HL-60/S4 treated with phorbol 12-myristate 13-acetate at 8.2 ng/mL for 4 days and 3 days (cell line): ENCODE data around the gene CORO2A.
"Not testable (repeated sequence)": the region's sequence is repeated elsewhere in the genome, so short reads cannot be mapped to it uniquely, and the experiment has no call there.

Source experiments
- in situ Hi-C: fragments of 300-500 bp; cut with MboI; formaldehyde crosslinking; loops from 2 replicates; pipeline ENCODE4 v1.15.0; 2022; ENCODE audit warnings: low sequenced_read_pairs

Gene CORO2A

DNA sequence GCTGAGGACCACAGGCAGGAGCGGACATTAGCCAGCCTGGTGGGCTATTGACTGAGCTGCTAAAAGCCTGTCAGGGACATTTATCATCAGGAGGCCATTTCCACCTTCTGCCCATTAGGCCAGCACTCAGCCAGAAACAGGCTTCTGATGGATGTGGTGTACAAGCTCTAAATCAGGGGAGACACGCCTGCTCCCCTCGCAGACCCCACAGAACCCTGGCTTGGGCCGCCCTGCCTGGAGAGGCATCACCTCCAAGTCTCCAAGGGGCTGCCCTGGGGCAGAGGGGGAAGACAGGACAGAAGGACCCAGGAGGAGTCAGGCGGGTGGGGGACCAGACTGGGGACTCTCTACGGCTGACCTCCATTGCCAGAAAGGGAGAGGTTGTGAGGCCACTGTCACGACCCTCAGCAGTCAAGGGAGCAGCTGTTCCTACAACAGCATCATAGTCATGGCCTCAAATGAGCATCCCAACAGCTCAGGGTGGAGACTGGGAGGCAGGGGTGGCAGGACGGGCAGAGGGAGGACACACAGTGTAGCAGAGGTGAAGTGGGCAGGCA is 49.4 kb downstream of the CORO2A start:
- in situ Hi-C loops: no loop called here

DNA sequence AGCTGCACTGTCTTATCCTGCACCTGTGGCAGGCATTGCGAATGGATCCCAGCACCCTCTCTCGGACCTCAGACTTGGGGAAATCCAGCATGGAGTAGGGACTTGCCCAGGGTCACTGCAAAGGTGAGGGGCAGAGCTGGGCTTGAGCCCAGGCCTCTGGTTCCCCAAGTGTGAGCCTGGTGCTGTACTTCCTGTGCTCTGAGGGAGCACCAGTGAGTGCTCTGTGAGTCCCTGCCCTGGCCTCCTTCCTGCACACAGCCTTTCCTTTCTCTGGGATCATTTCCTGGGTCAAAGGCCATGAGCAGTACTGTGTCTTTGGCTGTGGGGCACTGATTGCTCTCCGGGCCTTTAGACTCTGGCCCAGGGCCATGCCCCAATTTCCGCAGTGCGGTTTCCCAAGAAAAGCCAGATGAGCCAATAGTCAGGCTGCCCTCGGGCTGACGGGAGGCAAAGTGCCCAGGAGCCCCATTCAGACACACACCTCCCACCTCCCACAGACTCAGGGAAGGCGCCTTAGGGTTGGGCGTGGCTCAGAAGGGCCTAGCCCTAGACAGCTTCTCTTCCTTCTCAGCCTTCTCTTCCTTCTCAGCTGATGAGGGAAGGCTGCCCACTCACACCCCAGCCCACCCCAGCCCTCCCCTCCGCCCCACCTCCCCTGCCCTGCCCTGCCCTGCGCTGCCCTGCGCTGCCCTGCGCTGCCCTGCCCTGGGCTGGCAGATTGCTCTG is 50.1 kb downstream of the CORO2A start:
- in situ Hi-C loops: no loop called here

DNA sequence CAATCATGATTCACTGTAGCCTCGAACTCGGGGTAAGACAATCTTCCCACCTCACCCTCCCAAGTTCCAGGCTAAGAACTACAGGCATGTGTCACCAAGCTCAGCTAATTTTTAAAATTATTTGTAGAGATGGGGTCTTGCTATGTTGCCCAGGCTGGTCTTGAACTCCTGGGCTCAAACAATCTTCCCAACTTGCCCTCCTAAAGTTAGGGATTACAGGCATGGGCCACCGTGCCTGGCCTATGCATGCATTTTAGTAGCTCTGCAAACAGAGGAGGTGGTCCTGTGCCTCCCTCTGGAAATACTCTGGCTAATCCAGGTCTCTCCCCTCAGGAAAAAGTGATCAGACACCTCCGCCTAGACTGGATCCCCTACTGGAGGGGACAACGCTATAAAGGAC is 51.9 kb downstream of the CORO2A start:
- in situ Hi-C loops: no loop called here

DNA sequence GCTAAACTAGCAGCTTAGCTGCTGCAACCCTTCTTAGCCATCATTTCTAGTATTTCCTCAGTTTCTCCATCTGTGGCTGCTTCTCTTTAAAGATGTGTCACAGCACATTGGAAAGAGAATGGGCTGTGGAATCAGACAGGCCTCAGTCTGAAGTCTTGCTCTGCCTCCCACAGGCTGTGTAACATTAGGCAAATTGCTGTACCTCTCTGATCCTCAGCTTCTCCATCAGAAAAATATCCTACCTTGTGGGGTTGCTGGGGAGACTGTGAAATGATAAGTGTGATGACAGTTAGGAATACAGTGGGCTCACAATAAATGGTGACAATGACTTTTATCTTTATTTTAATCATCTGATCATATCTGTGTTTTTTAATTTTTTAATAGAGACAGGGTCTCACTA is 55.9 kb downstream of the CORO2A start:
- in situ Hi-C loops: no loop called here

DNA sequence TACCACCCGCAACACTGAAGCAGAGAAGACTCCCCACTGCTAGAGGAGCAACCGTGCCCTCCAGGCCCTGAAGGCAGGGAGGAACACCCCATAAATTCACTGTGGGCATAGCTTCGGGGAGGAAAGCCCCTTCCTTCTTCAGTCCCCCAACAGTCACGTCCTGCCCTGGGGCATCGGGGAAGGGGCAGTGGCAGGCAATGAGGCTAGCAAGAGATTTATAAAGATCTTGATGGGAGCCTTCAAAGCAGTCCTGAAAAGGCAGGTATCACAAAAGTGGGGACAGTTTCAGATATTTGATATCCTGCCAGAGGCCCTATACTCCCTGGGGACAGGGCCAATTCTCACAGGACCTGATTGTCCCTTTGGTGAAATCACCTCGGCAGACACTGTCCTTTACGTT is 56.5 kb downstream of the CORO2A start:
- in situ Hi-C loops: no loop called here

DNA sequence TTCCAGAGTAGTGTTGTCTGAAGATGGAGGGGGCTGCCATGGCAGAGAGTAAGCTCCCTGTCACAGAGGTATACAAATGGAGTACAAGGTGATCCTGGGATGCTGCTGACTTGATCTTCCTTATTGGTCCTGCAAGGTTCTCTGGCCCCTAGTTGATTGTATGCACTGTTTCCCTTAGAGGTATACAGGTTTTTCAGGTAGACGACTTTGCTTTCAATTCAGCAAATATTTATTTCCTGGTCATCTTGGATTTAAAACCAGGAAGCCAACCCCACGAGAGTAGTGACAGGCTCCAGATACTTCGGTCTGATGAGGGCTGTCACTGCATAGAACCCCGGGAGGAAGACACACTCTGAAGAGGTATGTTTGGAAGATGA is 56.9 kb downstream of the CORO2A start:
- in situ Hi-C loops: no loop called here

DNA sequence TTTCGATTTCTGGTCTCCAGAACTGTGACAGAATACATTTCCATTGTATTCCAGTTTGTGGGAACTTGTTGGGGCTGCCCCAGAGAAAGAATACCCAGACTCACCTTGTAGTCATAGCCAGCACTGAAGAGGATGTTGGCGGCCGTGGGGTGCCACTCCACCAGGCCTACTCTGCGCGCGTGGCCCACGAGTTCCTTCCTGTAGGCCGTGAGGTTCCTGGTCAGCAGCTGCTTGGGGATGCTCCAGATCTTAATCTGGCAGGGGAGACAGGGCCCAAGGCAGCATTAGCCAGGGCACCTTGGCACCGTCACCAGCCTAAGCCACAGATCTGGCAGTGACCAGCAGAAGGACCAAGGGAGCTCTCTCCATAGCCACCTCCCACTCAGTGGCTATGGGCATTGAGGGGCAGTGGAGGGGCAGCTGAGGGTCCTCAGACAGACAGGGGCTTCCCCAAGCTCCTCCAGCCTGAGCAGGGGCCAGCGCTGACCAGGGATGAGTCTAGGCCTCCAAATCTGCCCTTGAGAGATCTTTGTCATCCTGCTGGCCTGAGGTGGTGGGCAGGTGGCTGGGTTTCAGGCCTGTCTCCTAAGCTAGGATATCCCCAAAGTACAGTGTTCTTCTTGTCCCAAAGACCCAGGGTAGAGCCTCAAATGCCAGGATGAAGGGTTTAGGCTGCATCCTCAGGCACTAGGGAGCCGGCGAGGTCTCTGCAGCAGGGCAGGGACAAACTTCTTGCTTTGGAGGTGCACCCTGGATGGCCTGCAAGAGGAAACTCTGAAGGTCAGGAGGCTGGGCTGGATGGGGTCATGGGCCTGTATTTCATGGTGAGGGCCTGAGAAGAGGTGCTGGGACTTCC is 57.5 kb downstream of the CORO2A start:
- in situ Hi-C loops: no loop called here

DNA sequence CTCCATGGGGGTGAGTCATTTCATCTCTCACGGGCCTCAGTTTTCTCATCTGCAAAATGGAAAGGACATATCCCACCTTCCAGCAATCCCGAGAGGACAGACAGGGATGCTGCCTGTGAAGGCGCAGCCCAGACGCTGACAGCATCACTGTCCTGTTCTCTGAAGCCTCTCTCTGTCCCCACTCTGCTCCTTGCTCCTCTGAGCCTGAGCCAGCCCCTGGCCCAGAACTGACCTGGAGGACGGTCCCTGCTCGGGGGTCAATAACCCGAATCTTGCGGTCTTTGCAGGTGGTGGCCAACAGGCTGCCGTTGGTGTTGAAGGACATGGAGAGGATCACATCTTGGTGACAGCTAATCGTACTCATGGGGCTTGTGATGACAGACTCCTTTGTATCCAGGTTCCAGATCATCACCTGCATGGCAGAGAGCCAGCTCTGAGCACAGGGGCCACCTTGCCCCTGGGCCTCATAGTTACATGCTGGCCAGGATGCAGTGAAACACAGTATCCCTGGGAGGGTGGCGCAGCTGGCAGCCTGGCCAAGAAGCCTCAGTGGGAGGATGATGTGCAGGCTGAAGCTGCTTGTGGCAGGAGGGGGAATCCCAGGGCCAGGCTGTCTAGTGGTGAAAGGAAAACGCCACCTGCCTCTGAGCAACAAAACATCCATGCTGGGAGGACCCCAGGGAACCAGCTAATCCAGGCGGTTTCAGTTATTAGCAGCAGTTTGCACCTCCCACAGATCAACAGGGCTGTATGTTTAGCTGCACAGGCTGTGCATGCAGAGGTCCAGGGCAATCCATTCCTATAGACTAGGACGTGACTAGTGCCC is 59.4 kb downstream of the CORO2A start:
- in situ Hi-C loops: no loop called here

DNA sequence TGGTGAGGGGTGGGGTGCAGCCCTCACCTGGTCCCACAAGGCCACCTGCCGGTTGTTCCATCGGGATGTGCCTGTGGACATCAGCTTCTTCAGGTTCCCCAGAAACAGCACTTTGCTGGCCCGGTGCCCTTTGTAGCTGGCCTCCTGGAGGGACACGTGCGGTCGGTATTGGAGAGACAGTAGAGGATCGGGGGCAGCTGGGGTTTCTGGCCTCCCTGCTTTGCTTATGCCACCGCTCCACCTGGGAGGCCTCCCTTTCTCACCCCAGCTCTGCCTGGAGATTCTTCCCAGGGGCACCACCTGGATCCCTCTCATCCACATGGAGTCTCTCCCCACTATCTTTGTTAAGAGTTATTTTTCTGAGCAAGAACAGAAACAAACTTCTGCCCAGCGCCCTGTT is 60.3 kb downstream of the CORO2A start:
- in situ Hi-C loops: no loop called here

DNA sequence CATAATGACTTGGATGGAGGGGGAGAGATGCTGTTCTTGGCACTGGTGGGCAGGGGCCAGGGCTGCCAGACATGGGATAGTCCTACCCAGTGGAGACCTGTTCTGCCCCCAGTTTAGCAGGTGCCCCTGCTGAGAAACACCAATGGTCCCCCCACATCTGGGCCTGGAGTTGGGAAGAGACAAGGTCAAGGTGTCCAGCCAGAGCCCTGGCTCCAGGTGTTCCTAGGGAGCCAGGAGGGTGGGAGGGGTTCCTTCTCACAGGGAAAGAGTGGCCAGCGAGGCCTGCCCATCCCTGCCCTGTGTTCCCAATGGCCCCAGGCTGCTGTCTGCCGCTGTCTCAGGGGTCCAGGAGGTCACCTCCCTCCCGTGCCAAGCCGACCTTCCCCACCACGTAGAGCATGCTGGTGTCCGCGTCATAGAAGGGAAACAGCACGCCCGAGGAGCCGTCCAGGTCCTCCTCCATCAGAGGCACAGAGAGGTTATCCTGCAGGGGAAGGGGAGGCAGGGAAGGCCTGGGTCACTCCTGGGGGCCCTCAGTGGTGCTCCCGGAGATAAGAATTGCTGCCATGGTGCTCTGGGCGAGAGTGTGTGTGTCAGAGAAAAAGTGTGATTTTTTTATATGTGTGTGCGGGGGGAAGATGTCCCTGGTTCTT is 61.7 kb downstream of the CORO2A start:
- in situ Hi-C loops: no loop called here

DNA sequence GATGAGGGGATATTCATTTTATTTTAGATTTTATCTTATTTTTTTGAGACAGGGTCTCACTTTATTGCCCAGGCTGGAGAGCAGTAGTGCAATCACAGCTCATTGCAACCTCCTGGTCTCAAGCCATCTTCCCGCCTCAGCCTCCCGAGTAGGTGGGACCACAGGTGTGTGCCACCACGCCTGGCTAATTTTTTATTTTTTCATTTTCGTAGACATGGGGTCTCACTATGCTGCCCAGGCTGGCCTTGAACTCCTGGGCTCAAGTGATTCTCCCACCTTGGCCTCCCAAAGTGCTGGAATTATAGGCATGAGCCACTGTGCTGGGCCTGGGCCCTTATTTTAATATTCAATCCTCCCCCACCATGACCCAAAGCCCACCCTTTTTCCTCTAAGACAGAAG is 62.4 kb downstream of the CORO2A start:
- in situ Hi-C loops: not testable (repeated sequence)

DNA sequence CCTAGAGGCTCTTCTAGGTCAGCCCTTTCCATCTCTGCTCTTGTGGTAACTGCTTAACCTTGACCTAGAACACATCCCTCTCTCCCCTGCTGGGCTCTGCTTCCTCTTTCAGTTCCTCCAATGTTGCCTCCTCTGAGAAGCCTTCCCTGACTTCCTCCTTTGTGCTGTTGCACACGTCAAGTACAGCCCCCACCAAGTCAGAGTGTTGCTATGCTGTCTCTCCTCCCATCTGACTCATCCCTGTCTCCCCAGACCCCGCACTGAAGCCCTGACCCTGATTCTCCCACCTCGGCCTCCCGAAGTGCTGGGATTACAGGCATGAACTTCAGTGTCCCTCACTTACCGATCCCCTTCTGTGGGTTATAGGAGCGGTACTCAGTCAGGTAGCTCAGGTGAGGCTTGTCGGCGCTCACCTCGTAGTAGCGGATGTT is 63.0 kb downstream of the CORO2A start:
- in situ Hi-C loops: no loop called here

DNA sequence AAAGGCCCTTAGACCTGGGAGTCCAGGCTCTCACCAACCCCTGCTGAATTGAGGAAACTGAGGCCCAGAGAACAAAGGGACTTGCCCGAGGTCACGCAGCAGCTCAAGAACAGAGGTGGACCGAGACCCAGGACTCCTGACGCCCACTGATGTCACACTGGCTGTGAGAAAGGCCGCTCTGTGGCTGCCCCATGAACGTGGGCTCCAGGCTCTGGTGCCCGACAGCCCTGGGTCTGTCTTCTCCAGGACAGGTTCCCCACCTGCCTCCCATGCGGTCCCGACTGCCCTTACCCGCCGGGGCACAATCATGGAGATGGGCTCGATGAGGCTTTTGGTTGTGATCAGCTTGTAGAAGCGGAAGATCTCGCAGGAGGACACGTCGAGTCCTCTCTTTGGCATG is 64.1 kb downstream of the CORO2A start:
- in situ Hi-C loops: no loop called here

DNA sequence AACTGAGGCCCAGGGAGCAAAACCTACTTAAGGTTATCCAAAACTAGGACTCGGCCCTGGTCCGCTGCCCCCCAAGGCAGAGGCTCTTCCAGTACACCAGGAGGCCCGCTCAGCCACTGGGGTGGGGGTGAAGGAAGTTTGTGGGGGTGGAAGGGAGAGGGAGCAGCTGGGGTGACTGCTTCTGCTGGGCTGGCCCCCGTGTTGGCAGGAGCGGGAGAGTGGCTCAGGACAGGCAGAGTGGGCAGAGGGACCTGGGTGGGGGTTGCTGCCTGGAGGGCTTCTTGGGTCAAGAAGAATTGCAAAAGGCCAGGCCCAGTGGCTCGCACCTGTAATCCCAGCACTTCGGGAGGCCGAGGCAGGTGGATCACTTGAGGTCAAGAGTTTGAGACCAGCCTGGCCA is 65.2 kb downstream of the CORO2A start:
- in situ Hi-C loops: no loop called here

DNA sequence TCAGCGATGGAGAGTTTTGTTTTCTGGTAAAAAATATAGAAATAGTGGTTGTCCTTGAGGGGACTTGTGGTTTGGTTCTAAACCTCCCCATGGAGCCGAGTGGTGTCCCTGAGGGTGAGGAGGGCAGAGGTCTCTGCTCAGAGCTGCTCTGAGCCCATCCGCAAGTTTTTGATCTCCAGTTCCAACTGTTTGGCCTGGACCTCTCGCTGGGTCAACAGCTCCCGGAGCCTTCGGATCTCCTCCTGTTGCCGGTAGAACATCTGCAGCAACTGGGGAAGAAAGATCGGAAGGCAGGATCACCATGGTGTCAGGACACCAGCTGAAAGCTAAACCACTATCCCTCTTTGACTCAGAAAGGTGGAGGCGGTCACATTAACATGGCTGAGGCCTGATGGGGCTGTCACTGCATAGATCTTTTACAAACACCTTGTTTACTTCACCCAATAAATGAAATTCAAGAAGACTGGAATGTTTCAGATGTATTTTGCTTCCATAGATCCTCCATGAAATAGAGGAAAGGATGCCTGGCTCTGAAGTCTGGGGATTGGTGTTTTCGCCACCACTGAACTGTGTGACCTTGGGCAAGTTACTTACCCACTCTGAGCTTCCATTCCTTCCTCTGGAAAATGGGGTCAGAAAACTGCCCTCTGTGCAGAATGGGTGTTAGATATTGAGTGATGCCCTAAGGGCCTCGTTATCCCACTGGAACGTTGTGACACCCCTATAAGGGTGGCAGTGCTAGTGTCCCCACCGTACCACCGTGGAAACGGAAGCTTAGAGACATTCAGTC is 67.6 kb downstream of the CORO2A start:
- in situ Hi-C loops: no loop called here

DNA sequence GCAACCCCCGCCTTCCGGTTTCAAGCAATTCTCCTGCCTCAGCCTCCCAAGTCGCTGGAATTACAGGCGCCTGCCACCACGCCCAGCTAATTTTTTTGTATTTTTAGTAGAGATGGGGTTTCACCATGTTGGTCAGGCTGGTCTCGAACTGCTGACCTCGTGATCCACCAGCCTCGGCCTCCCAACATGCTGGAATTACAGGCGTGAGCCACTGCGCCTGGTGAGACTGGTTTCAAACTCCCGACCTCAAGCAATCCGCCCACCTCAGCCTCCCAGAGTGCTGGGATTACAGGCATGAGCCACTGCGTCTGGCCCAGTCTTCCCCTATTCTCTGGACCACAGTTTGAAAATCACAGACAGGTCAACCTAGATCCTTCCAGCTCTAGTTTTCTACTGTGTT is 68.3 kb downstream of the CORO2A start:
- in situ Hi-C loops: not testable (repeated sequence)

DNA sequence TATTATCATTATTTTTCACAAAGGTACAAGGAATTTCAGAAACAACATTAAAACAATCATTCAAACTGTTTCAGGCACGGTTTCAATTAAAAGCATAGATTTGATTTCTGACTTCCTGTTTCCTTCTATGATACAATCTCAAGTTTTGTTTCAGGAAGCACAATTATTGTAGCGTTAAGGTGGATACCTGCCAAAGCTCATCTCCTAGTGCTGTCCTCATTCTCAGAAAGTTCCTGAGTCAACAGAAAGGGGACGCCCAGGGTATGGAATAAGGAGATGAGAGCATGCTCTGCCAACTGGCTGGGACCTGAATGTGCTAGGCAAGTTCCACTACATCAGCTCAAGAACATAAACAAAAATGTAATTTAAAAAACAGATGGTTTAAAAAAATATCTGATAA is 71.4 kb downstream of the CORO2A start:
- in situ Hi-C loops: no loop called here

DNA sequence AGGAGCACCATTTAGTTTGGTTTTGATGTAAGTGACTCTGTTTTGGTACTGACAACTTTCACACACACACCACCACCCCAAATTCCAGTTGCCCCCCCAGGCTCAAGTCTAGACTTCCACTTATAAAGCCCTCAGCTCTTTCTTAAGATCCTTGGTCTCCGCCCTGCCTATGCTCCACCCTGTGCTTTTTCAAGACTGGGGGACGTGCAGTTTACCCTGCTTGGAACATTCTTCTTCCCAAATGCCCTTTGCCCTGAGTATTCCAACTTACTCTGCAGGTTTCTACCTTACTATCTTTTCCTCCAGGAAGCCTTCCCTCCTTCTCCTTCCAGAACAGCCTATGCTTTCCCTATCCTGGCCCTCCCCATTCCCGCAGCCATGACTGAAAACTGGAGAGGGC is 72.0 kb downstream of the CORO2A start:
- in situ Hi-C loops: no loop called here

DNA sequence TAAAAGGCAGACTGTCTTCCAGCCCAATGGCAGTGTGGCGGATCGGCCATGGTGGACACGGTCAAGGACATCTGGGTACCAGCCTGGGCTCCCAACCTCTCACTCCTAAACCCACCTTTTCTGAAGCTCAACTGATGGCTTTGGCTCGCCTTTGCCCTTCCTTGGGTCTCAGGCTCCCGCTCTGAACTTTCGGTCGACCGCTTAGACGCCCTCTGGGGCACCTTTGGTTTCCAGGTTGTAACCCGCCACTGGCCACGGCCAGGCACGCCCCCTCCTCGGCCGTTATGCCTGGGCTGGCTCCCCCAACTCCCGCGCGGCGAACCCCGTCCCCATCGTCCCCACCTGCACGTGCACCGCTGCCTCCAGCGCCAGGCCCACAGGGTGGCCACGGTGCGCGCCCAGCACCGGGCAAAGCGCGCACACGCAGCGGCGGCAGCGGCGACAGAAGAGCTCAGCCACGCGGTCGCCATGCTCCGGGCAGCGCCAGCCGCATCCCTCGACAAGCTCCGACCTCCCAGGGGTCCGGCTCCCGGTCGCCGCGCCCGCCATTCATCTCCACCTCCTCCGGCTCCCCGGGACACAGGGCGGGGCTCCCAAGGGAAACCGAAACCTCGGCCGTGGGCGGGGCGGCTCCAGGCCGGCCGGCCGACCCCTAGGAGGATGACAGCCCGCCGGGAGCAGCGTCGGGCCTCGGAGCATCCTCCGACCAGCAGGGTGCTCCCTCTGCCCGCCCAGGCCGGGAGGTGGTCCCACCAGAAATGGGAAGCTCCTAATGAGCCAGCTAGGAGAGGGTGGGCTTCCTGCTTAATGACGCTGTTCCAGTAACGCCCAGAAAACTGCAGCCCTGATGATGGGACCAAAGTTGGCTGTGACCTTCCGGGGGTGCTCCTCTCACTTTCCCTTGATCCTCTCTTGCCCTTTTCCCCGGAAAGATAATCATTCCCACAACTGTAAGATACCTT is 73.5 kb downstream of the CORO2A start, which contains the start of gene TRIM14:
TSS of gene TRIM14 (minus strand) at position 583 of the 962 bp plus-strand sequence. CDS start at position 549, 34 bp downstream.
- in situ Hi-C loops: no loop called here
